GM18870 (cell line): ENCODE data around the gene GPR45.

Experiments used
- ATAC-seq: cut with Tn5 transposase; IDR thresholded peaks from one replicate; pipeline ENCODE4 v1.9.1; 2021; ENCODE audit warnings: moderate library complexity; ENCODE audit not compliant: unreplicated experiment

The GPR45 gene

DNA sequence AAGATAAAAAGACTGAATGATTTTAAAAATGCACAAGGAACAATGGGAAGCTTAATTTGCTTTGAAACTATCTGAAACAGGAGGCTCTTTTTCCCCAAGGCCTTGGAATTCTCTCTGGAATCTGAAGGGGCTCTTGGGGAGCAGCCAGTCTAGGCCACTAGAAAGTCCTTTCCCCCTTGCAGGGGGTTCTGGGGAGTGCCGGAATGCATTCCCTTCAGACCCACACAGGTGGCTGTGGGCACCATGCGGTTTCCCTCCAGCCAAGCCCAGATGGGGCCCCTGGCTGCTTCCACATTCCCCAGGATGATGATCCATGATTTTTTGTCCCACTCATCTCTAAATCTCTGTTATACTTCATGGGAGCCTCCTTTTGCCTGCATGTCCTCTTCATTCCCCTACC, 10.7 kb downstream of the GPR45 start:
- ATAC-seq, result no peak

GRCh38 chr2:105254531-105255210, 13.1 kb downstream of the GPR45 start:
- no peak for ATAC-seq

DNA sequence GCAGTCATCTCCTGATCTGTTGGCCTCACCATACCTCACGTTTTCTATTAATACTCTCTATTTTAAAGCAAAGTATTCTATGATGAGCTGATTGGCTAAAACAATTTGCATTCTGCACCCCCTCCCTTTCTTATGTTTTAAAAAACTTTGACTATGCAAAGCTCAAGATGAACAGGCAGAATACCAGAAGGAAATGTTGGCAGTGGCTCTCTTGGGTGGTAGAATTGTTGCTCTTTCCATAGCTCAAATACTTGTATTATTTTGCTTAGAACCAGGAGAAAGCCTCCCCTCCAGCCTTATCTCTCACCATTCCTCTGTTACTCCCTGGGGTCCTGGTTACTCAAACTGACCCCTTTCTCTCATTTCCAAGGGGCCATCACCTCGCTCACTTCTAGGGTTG, 14.4 kb downstream of the GPR45 start:
- ATAC-seq, result no peak

GRCh38 chr2:105256431-105257047, 15.0 kb downstream of the GPR45 start:
- no peak for ATAC-seq

DNA sequence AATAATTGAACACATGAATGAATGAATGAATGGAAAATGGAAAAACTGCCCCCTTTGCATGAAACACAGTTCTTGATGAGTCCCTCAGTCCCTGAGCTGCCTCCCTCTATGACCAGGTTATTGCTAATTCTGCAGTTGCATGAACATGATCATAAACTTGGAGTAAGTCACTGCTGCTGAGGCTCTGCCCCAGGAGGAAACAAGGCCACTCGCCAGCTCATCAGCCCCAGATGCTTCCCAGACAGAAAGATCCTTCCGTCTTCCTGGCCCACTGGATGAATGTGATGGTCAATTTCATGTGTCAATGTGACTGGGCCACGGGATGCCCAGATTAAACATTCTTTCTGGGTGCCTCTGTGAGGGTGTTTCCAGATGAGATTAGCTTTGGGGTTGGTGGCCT, 16.4 kb downstream of the GPR45 start:
- ATAC-seq, result no peak

DNA sequence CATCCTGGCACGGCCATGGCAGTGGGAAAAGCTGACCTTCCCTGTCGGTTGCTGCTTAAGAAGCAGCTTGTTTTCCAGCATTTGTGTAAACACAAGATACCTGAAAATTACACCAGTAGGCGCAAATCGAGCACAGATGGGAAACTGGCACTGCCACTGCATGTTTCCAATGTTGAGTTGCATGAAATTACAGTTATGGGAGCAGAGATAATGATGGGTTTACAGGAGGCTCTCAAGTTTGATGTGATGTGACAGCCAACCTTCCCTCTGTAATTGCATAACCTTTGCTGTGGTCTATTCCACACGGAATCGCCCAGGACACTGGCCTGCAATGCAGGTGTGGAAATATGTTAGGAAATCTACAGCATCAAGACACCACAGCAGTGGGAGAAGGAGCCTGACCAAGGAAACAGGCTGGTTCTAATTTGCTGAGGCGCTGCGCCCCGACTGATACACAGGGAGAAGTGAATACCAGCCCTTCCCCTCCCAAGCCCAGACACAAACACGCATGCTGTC, 17.4 kb downstream of the GPR45 start:
- no peak for ATAC-seq

DNA sequence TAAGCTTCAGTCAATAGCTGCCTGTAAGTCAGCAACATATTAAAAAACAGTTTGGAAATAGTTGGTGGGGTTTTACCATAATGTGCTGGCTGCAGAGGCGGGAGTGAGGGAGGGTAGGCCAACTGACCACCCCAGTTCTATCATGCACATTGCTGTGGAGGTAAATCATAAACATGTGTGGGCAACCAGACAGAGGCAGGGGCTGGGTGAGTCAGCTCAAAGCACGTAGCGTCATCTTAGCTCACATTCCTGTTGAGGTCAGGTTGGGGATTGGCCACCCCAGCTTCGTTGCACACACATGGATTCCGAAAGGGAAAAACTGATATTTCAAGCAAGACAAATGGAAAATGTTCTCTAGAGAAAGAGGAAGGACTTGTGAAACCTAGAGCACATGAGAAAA, 19.5 kb downstream of the GPR45 start:
- no peak for ATAC-seq

DNA sequence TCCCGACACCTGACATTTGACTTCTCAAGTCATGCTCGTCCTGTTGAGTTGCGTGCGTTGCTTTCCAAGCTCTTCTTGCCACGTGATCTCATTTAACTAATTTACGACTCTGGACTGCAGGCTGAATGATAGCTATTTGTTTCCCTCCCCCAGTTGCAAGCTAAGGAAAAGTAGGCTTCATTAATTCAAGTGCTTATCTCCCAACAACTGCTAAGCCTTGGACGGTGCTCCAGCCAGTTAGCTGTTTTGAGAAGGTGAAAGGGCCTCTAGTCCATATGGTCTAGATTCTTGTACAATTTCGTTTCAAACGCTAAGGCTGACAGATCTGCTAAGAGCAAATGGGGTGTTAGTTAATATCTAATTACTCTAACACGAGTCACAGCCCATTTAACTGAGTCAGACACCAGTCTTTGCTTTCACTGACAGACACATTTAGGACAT, 21.1 kb downstream of the GPR45 start:
- no peak for ATAC-seq

GRCh38 chr2:105269426-105269825, 27.9 kb downstream of the GPR45 start:
- no peak for ATAC-seq

GRCh38 chr2:105271393-105272045, 30.0 kb downstream of the GPR45 start:
- ATAC-seq, result no peak

DNA sequence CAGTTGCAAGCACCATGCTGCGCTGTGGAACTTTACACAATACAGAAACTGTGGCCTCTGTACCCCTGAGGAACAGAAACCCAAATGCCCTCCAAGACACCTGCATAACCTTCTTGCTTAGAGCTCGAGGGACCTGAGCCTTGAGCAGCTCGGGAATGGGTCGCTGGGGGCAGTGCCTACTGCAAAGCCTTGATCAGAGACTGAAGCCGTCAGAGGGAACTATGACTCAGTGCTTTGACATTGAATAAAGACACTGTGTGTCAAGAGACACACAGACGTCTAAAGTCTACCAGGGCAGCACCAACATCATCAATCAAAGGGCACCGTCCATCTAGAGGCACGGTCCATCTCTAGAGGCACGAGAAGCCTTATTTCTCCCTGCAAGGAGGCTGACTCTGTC, 30.6 kb downstream of the GPR45 start:
- ATAC-seq, result no peak

DNA sequence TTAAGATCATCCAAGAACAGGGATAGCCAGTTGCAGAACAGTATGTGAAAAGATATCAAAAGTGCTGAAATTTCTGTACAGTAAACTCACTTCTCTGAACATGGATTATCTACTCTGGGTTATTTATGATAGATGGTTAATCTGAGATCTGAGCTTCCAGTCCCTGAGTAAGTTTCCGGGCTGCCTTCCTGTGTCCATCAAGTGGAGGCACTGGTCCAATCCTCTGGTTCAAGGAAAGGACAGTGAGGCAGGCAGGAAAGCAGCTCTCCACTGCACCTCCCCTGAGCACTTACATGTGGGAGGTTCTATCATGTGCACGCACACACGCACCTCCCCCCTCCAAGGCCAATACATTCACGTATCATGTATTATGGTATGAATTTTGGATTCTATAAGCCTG, 32.5 kb downstream of the GPR45 start:
- no peak for ATAC-seq

DNA sequence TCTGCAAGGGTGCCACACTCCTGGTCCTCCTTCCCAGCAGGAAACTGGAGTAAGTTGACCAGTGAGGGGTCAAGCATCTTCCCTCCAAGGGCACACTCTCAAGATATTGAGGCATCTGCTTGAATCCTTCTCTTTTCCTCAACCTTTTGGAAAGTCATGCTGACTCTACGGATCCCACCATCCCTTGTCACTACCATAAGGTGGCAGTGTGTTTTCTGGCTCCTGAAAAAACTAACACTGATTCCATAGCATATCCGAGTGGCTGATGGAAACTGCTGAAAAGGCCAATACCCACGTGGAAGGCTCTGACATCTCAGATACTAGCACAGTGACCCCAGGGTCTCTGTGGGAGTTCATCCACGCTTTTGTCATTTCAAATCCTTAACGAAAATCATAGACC, 37.1 kb downstream of the GPR45 start:
- ATAC-seq, result no peak

DNA sequence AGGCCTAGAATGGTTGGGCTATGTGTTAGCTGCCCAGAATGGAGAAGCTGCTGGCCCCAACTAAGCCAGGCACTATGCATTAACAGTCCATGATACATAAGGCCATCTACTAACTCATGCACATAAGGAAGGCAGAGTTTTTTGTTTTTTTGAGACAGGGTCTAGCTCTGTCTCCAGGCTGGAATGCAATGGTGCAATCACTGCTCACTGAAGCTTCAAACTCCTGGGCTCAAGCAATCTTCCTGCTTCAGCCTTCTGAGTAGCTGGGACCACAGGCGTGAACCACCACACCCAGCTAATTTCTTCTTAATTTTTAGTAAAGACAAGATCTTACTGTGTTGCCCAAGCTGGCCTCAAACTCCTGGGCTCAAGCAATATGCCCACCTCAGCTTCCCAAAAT, 37.6 kb downstream of the GPR45 start:
- ATAC-seq, result no peak

- ATAC-seq, result no peak
Measured at GRCh38 chr2:105280281-105280680, 38.7 kb downstream of the GPR45 start.

GRCh38 chr2:105283532-105283931, 42.0 kb downstream of the GPR45 start:
- no peak for ATAC-seq

- ATAC-seq, result no peak
Measured at GRCh38 chr2:105287692-105288091, 46.1 kb downstream of the GPR45 start.

GRCh38 chr2:105288133-105288532, 46.6 kb downstream of the GPR45 start:
- no peak for ATAC-seq

DNA sequence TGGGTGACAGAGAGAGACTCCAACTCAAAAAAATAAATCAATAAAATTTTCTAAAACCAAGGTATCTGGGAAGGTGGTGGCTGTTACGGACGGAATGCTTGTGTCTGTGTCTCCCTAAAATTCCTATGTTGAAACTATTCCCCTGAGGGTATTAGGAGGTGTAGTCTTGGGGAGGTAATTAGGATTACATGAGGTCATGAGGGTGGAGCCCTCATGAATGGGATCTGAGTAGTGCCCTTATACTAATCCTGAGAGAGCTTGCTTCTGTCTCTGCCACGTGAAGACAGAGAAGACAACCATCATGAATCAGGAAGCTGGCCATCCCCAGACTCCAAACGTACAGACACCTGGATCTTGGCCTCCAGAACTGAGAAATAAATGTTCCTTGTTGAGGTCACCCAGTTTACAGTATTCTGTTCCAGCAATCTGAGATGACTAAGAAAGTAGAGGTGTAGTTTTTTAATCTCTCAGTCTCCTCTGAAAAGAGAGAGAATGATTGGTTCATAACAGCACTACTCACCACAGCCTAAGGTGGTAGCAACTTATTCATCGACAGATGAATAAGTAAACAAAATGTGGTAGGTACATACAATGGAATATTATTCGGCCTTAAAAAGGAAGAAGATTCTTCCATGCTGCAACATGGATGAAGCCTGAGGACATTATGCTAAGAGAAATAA, 49.6 kb downstream of the GPR45 start:
- ATAC-seq, result no peak

- no peak for ATAC-seq
Measured at GRCh38 chr2:105291981-105292380, 50.4 kb downstream of the GPR45 start.
